Activated naive CD4-positive, alpha-beta T cell treated with anti-CD3 and anti-CD28 coated beads, Interleukin-2, amount 50 U/mL, for 16 hours (primary cell): ENCODE results near the gene GORASP1.
"Not testable (repeated sequence)": the region's sequence is repeated elsewhere in the genome, so short reads cannot be mapped to it uniquely, and the experiment has no call there.

Experiments
- DNase-seq: peaks from one replicate; pipeline ENCODE4 v3.0.0-alpha.2; 2020

The GORASP1 gene

GRCh38 chr3:39061228-39061627, 46.2 kb downstream of the GORASP1 start:
- not testable (repeated sequence) for DNase-seq

- DNase-seq: no peak
Measured at GRCh38 chr3:39056151-39056550, 51.3 kb downstream of the GORASP1 start.

- DNase-seq: no peak
Measured at GRCh38 chr3:39053696-39054095, 53.7 kb downstream of the GORASP1 start.

- no peak for DNase-seq
Measured at GRCh38 chr3:39052583-39052982, 54.8 kb downstream of the GORASP1 start.

- DNase-seq: peak; percentile 91
Measured at GRCh38 chr3:39051649-39052561, 55.5 kb downstream of the GORASP1 start, which contains the start of the genes SCN11A and WDR48. Gene SCN11A, minus strand, starts transcription at chr3:39051944. Its CDS starts 101,582 bp downstream, at chr3:38950362. Gene WDR48, plus strand, starts transcription at chr3:39052016. Its CDS starts 10 bp downstream, at chr3:39052026.

GRCh38 chr3:39050029-39050428, 57.4 kb downstream of the GORASP1 start:
- DNase-seq: no peak
